HL-60/S4 treated with phorbol 12-myristate 13-acetate at 8.2 ng/mL for 4 days and 3 days (cell line): ENCODE results near the gene HLA-DRA.
"Not testable (repeated sequence)": the region's sequence is repeated elsewhere in the genome, so short reads cannot be mapped to it uniquely, and the experiment has no call there.

Source experiments
- in situ Hi-C: fragments of 300-500 bp; cut with MboI; formaldehyde crosslinking; loops from 2 replicates; pipeline ENCODE4 v1.15.0; 2022; ENCODE audit warnings: low sequenced_read_pairs

The HLA-DRA gene

DNA sequence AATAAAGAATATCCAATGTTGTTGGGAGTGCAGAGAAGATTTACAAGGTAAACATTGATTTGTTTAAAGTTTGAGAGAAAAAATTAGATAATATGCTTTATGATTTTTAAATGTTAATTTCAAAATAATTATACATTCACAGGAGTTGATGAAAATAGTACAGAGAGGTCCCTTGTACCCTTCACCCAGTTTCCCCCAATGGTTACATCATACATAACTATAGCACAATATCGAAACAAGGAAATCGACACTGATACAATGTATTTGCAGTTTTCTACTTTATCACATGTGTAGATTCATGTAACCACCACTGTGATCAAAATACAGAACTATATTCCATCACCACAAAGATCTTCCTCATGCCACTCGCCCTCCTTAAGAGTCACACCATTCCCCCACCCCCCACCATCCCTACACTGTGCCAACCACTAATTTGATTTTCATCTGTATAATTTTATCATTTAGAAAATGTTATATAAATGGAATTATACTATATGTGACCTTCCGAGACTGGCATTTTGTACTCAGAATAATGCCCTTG, 11.7 kb upstream of the HLA-DRA start:
- in situ Hi-C loops, result no loop called here

DNA sequence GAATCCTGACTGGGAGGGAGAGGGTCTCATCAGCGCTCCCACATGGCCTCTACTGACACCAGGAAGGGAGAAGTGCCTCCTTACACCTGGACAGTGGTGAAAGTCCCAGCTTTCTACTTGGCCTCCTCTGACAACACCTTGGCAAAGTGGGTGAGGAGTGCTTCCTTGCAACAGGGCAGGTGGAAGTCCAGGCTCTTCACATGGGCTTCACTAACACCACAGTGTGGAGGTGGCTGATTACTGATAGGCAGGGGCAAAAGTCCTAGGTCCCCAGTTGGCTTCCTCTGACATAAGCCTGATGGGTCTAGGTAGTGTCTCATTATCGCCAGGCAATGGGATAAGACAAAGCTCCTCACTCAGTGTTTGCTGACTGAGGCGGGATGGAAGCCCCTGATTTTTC, 9.5 kb upstream of the HLA-DRA start:
- in situ Hi-C loops, result no loop called here

- in situ Hi-C loops, result no loop called here
These were observed 8.5 kb upstream of the HLA-DRA start for GRCh38 chr6:32431142-32431541.

DNA sequence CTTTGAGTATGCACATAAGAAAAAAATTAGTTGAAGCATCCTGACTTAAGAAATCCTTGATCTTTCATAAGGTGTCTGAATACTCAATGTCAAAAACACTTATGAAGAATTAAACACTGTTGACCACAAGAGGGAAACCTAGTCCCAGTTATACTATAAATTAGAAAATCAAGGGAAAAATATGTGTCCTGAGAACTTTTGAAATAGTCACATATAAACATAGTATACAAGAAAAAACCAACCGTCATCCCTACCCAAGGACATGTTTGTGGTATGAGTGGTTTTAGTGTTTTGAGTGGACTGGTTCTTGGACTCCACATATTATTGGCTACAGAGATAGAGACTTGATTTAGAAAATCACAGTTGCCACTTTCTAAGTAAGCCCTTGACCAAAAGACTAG, 7.6 kb upstream of the HLA-DRA start:
- in situ Hi-C loops, result no loop called here

- in situ Hi-C loops, result not testable (repeated sequence)
These were observed 5.7 kb upstream of the HLA-DRA start for GRCh38 chr6:32433950-32434349.

DNA sequence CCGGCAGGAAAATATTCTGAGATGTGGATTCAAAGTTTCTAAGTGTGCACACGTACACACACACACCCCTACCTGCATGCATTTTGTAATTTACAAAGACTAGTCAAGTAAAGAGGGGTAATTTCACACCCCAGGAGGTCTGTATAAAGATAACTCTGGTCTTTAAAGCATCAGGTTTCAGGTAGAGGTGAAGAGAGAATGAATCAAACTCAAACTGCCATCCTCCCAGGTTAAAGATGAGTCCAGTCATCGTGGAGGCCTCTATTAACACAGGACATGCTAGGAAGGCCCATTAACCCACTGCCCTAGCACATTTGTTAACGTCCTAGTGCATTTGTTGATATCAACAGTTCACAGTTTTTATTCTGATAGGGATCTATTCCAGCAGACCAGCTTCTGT, 3.5 kb upstream of the HLA-DRA start:
- in situ Hi-C loops, result no loop called here

GRCh38 chr6:32436995-32437836, 2.5 kb upstream of the HLA-DRA start:
- in situ Hi-C loops, result no loop called here

- in situ Hi-C loops, result no loop called here
These were observed 548 bp upstream of the HLA-DRA start for GRCh38 chr6:32439139-32439538.

DNA sequence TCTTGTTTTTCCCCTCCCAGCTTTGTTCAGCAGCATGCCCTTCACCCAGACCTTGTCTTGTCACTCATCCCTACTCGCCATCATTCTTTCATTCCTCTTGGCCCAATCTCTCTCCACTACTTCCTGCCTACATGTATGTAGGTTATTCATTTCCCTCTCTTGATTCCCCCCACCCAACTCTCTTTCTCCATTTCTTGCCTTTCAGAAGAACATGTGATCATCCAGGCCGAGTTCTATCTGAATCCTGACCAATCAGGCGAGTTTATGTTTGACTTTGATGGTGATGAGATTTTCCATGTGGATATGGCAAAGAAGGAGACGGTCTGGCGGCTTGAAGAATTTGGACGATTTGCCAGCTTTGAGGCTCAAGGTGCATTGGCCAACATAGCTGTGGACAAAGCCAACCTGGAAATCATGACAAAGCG, 2.6 kb downstream of the HLA-DRA start:
- in situ Hi-C loops, result no loop called here

DNA sequence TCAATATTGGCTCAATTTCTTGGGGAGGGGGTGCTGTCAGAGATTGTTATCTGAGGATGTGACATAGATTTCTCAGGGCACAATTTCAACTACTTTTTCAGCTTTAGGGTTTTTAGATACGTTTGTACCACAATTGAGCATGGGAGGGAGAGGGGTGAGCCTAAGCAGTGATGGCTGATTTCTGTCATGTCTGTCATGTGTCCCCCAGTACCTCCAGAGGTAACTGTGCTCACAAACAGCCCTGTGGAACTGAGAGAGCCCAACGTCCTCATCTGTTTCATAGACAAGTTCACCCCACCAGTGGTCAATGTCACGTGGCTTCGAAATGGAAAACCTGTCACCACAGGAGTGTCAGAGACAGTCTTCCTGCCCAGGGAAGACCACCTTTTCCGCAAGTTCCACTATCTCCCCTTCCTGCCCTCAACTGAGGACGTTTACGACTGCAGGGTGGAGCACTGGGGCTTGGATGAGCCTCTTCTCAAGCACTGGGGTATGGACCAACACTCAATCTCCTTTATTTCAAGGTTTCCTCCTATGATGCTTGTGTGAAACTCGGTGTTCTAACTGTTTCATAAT, 3.4 kb downstream of the HLA-DRA start:
- in situ Hi-C loops, result no loop called here

DNA sequence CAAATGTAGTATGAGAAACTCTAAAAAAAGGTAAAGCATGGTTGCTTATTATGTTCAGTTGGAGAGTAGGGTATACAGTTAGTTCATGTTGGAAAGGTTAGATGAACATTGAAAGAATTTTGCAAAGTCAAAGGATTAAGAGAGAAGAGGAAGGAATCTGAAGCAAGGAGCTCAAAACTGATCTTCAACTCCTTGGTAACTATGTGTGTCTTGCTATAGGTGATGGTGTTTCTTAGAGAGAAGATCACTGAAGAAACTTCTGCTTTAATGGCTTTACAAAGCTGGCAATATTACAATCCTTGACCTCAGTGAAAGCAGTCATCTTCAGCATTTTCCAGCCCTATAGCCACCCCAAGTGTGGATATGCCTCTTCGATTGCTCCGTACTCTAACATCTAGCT, 4.7 kb downstream of the HLA-DRA start:
- in situ Hi-C loops, result no loop called here

DNA sequence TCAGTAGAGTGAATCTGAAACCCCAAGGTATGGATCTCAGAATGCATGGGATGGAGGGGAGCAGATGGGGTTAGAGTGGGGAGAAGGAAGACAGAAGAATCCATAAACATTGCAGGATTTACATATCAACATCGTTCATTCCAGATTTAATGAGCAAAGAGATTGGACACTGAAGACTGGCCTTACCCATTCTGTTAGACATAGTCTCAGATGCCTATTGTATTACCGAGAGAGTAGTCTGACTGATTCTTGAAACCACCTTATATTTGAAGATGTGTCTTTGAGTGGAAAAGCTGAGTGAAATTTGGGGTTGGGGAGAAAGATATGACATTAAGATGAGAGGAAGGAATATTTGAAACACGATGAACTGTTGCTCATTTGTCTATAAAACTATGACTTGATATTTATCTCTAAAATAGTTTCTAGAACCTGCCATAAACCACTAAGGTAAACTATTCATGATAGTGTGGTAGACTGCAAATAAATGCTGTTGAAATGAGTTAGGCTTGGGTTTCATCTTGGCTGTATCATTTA, 5.7 kb downstream of the HLA-DRA start:
- in situ Hi-C loops, result no loop called here

- in situ Hi-C loops, result no loop called here
These were observed 8.2 kb downstream of the HLA-DRA start for GRCh38 chr6:32447932-32448331.

- in situ Hi-C loops, result no loop called here
These were observed 9.5 kb downstream of the HLA-DRA start for GRCh38 chr6:32449088-32449736.

DNA sequence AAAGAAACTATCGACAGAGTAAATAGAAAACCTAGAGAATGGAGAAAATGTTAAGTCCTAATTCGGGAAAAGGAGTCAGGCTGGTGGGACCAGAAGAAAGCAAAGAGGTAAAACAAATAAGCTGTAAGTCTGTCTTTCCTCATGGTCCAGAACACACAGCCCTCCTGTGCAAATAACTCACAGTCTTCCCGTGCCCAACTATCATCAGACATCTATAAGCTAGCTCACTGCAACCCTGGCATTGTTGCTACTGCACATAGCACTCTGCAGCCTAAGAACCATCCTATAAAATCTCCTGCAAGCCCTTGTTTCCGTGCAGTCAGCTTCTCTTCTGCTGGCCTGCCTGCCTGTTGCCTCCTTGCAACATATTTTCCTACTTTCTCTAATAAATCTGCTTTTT, 17.4 kb downstream of the HLA-DRA start:
- in situ Hi-C loops, result no loop called here

- in situ Hi-C loops, result no loop called here
These were observed 20.2 kb downstream of the HLA-DRA start for GRCh38 chr6:32459781-32460424.

GRCh38 chr6:32460528-32460927, 20.8 kb downstream of the HLA-DRA start:
- in situ Hi-C loops, result no loop called here

DNA sequence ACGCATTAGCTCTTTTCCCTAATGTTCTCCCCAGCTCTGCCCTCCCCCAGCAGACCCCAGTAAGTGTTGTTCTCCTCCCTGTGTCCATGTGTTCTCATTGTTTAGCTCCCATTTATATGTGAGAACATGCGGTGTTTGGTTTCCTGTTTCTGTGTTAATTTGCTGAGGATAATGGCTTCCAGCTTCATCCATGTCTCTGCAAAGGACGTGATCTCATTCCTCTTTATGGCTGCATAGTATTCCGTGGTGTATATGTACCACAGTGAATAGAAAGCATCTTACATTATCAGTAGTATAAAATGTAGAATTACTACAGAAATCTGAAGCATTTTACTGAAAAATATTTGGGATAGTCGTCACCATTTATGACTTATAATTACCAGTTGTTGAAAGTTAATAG, 21.8 kb downstream of the HLA-DRA start:
- in situ Hi-C loops, result no loop called here

- in situ Hi-C loops, result no loop called here
These were observed 22.9 kb downstream of the HLA-DRA start for GRCh38 chr6:32462609-32463008.

- in situ Hi-C loops, result not testable (repeated sequence)
These were observed 28.2 kb downstream of the HLA-DRA start for GRCh38 chr6:32467743-32468503.
